GM12878 (cell line): ENCODE data around the gene BATF3. TPM values are rescaled to one million over a fixed set of nuclear protein-coding genes. Genes with fewer than 3 reads are reported as not detected.

Experiments
- ATAC-seq: fragments of 200-7000 bp; cut with Tn5 transposase; 3 replicates; pipeline ENCODE4 v1.9.1; 2020; ENCODE audit warnings: mild to moderate bottlenecking, moderate library complexity
- BruUV-seq: library from RNA; stranded (reverse); fragments of 400-500 nt; replicated peaks from 2 replicates; lab custom pipeline; 2021; lab: Mats Ljungman, UMichigan
- CTCF ChIA-PET: fragments of 300-600 bp; sonication (Branson Sonifier 250); formaldehyde crosslinking; extraction: SDS; loops from one replicate; lab custom pipeline; 2021; ENCODE audit warnings: inconsistent platforms; lab: Yijun Ruan, JAX
- POLR2A ChIA-PET: fragments of 350-600 bp; formaldehyde crosslinking; extraction: SDS; loops from one replicate; lab custom pipeline; 2021; ENCODE audit warnings: inconsistent platforms; lab: Charles Lee
- RAD21 ChIA-PET: fragments of 300-600 bp; sonication (Branson Sonifier 250); formaldehyde crosslinking; loops from one replicate; lab custom pipeline; 2023; ENCODE audit warnings: antibody characterized with exemption; ENCODE audit not compliant: unreplicated experiment; lab: Charles Lee
- SMC1A ChIA-PET: fragments of 300-600 bp; sonication (Branson Sonifier 250); formaldehyde crosslinking; loops from one replicate; lab custom pipeline; 2023; ENCODE audit not compliant: unreplicated experiment, uncharacterized antibody; lab: Charles Lee
- DNase-seq: peaks from one replicate; pipeline ENCODE4 v3.0.0-alpha.2; 2011; ENCODE audit warnings: low read depth, low spot score
- FAIRE-seq: peaks from 3 replicates; lab custom pipeline; 2011; peaks lifted over from hg19 to GRCh38; lab: Jason Lieb, UNC
- H2AFZ ChIP-seq: 2 replicates; pipeline ENCODE4 v1.6.0; 2011; ENCODE audit warnings: low read depth, low read length, control low read depth; ENCODE audit not compliant: control insufficient read depth
- H3K27ac ChIP-seq: 2 replicates; pipeline ENCODE4 v1.5.1; 2011; ENCODE audit warnings: control low read depth; ENCODE audit not compliant: control insufficient read depth, insufficient read depth
- H3K27me3 ChIP-seq, 2 experiments: replicated peaks in 1 of 2; 2 replicates each; pipeline versions ENCODE4 v1.6.0 to v1.6.1; 2011; ENCODE audit warnings: low read length in 1 of 2; ENCODE audit not compliant: control insufficient read depth in 2 of 2, insufficient read depth in 2 of 2
- H3K36me3 ChIP-seq, 2 experiments: 2 replicates each; pipeline ENCODE4 v1.5.1; 2011; ENCODE audit warnings: low read length in 1 of 2; ENCODE audit not compliant: control insufficient read depth in 2 of 2, insufficient read depth in 2 of 2
- H3K4me1 ChIP-seq: 2 replicates; pipeline ENCODE4 v1.6.1; 2011; ENCODE audit warnings: mild to moderate bottlenecking, low read length, moderate library complexity, mixed read lengths; ENCODE audit not compliant: control insufficient read depth, insufficient read depth
- H3K4me2 ChIP-seq: 2 replicates; pipeline ENCODE4 v1.6.0; 2011; ENCODE audit warnings: control low read depth; ENCODE audit not compliant: control insufficient read depth, insufficient read depth
- H3K4me3 ChIP-seq: fragments of 200-600 bp; sonication (generic); 2 replicates; pipeline ENCODE4 v1.5.1; 2016
- H3K79me2 ChIP-seq: 2 replicates; pipeline ENCODE4 v1.6.0; 2011; ENCODE audit warnings: low read length; ENCODE audit not compliant: control insufficient read depth, insufficient read depth
- H3K9ac ChIP-seq: 2 replicates; pipeline ENCODE4 v1.8.0; 2011; ENCODE audit warnings: low read length, control low read depth, mixed read lengths; ENCODE audit not compliant: control insufficient read depth, insufficient read depth
- H3K9me3 ChIP-seq: replicated peaks from 3 replicates; pipeline ENCODE4 v1.5.1; 2011; ENCODE audit warnings: mild to moderate bottlenecking, low read length; ENCODE audit not compliant: control insufficient read depth, insufficient read depth
- H4K20me1 ChIP-seq: 2 replicates; pipeline ENCODE4 v1.6.0; 2011; ENCODE audit not compliant: control insufficient read depth, insufficient read depth
- BHLHE40 ChIP-seq, 2 experiments: fragments of 450-650 bp in 1 of 2; IDR thresholded peaks; 2 replicates each; pipeline ENCODE4 v1.6.1; 2011 to 2017; ENCODE audit warnings: low read depth in 2 of 2, borderline replicate concordance in 1 of 2, improper control_type of control experiment in 1 of 2, low read length in 1 of 2, mild to moderate bottlenecking in 1 of 2
- CHD2 ChIP-seq: IDR thresholded peaks from 2 replicates; pipeline ENCODE4 v1.6.1; 2011; ENCODE audit warnings: low read depth, low read length, improper control_type of control experiment, borderline replicate concordance
- HDAC6 ChIP-seq: fragments of 200-600 bp; sonication (generic); IDR thresholded peaks from one replicate; pipeline ENCODE4 v1.8.0; 2017; ENCODE audit warnings: antibody characterized with exemption; ENCODE audit not compliant: unreplicated experiment
- IRF4 ChIP-seq: IDR thresholded peaks from 2 replicates; pipeline ENCODE4 v1.6.1; 2011; ENCODE audit warnings: low read depth, low read length
- JUND ChIP-seq: IDR thresholded peaks from 2 replicates; pipeline ENCODE4 v1.6.1; 2012; ENCODE audit warnings: low read depth, mild to moderate bottlenecking, low read length, improper control_type of control experiment, moderate library complexity
- MAX ChIP-seq: IDR thresholded peaks from 2 replicates; pipeline ENCODE4 v1.6.1; 2012; ENCODE audit warnings: low read depth, low read length, improper control_type of control experiment
- MTA3 ChIP-seq: IDR thresholded peaks from 2 replicates; pipeline ENCODE4 v1.6.1; 2012; ENCODE audit warnings: low read length, inconsistent platforms, borderline replicate concordance
- TBL1XR1 ChIP-seq: IDR thresholded peaks from 2 replicates; pipeline ENCODE4 v1.6.1; 2012; ENCODE audit warnings: low read depth, low read length, improper control_type of control experiment
- ZNF384 ChIP-seq: IDR thresholded peaks from 2 replicates; pipeline ENCODE4 v1.6.1; 2012; ENCODE audit warnings: low read depth, mild to moderate bottlenecking, low read length, improper control_type of control experiment, borderline replicate concordance
- ZSCAN29 ChIP-seq: fragments of 450-650 bp; IDR thresholded peaks from 2 replicates; pipeline ENCODE4 v1.6.1; 2017; ENCODE audit warnings: mild to moderate bottlenecking, moderate library complexity
- ZZZ3 ChIP-seq: IDR thresholded peaks from 2 replicates; pipeline ENCODE4 v1.6.1; 2011; ENCODE audit warnings: low read depth; ENCODE audit not compliant: control insufficient read depth, insufficient read length
- WGBS: methylation state at CpG from one replicate; pipeline ENCODE4 v1.1.6; 2016; ENCODE audit warnings: low lambda C conversion rate; ENCODE audit not compliant: insufficient replicate concordance, insufficient coverage; ENCODE audit errors: missing lambda C conversion rate; 5-methylcytosine and 5-hydroxymethylcytosine counted together
- in situ Hi-C: fragments of 300-500 bp; cut with MboI; formaldehyde crosslinking; loops from 9 replicates; pipeline ENCODE4 v1.14.3; 2018; ENCODE audit warnings: mixed read lengths
- intact Hi-C: fragments of 100-400 bp; cut with micrococcal nuclease; formaldehyde crosslinking; loops from one replicate; pipeline ENCODE4 v1.14.2; 2022; ENCODE audit not compliant: unreplicated experiment
- polyA plus RNA-seq, 11 experiments: library from polyadenylated mRNA; depleted of rRNA in 4 of 11; unstranded in 6 of 11; stranded (reverse) in 5 of 11; fragments of >200 nt; fragmentation: Nextera tagmentation in 4 of 11; fragmentation: Illumina TruSeq in 1 of 11; extraction: Ambion mirVana in 4 of 11; extraction: Trizol in 1 of 11; gene quantifications; 1 replicate in 1 of 11; 2 replicates in 10 of 11; pipeline versions ENCODE4 v1.2.1 to v1.2.3, GENCODE V29; 2011 to 2016; ENCODE audit warnings: inconsistent platforms in 2 of 11, missing spikeins in 2 of 11, low read depth in 1 of 11
- total RNA-seq, 4 experiments: library from RNA; depleted of rRNA in 3 of 4; stranded (reverse); fragments of >200 nt in 3 of 4; fragmentation: Illumina TruSeq in 1 of 4; extraction: Trizol in 1 of 4; gene quantifications; 2 replicates each; pipeline versions ENCODE4 v1.2.1 to v1.2.3, GENCODE V29; 2013 to 2021
- TF ChIP-seq, protein P1 (sequence below): fragments of 150-350 bp; IDR thresholded peaks from 2 replicates; pipeline ENCODE4 v1.6.1; 2014; ENCODE audit warnings: mild to moderate bottlenecking, low read depth, low read length
- TF ChIP-seq, protein P2 (sequence below): fragments of 450-650 bp; IDR thresholded peaks from 2 replicates; pipeline ENCODE4 v1.6.1; 2017; ENCODE audit warnings: mild to moderate bottlenecking, moderate library complexity

Gene BATF3
- total and polyA plus RNA-seq, 10 of the 15 experiments (the other 5 are each of a cell fraction or from before 2014, with no cell fraction given): 11.1 to 56.8 (median 30.8) TPM

GRCh38 chr1:212727386-212728181 lies 27.9 kb upstream of the BATF3 start:
- H3K9ac ChIP-seq: no peak overlapping the region
- no peaks in the 10 kb centered on the region for H3K27me3 ChIP-seq
- no peaks in the 10 kb centered on the region for H3K79me2 ChIP-seq
- peaks cover 9% of the 10 kb centered on the region for H3K4me1 ChIP-seq
- no peak overlapping the region for H2AFZ ChIP-seq
- BruUV-seq: no TSS peak
- ChIA-PET CTCF (interaction anchor here (0.7 to 3.8 kb wide), 4 partner anchors 11 to 58 kb away, joined by 3 to 12 read pairs (median 3); no protein-coding TSS in a partner anchor), POLR2A (interaction anchor here (1.1 kb wide), 1 partner anchor 9 kb away, joined by 4 read pairs; no protein-coding TSS in a partner anchor), SMC1A (interaction anchor here (0.8 to 1.2 kb wide), 2 partner anchors 13 to 55 kb away, joined by 3 read pairs; no protein-coding TSS in a partner anchor), RAD21 (no interaction called here)
- ATAC-seq (no peak), DNase-seq (no peak), FAIRE-seq (no peak)
- no peaks in the 10 kb centered on the region; the same call in 2 of the 3 replicates for H3K9me3 ChIP-seq
- in situ Hi-C loops (no loop called here), intact Hi-C loops (no loop called here)
- H3K27ac ChIP-seq: no peak overlapping the region
- H3K4me3 ChIP-seq: no peak overlapping the region
- no peak overlapping the region for H3K4me2 ChIP-seq
- H3K36me3 ChIP-seq: peaks cover 0 to 3% of the 10 kb centered on the region in 2 experiments; a peak in 2 of 4 replicates
- no peaks in the 10 kb centered on the region for H4K20me1 ChIP-seq
- WGBS: 73% methylated on average over 13 of the region's 13 CpGs
- TF ChIP-seq BHLHE40 (IDR thresholded peaks at IDR 0.05; ENCODE audit: borderline replicate concordance in 1 of 2, low read depth in 2 of 2, low read length in 1 of 2) (no peak), ZZZ3 (no peak), HDAC6 (no peak), JUND (no peak), CHD2 (no peak), MTA3 (no peak), TBL1XR1 (no peak), IRF4 (no peak), ZNF384 (no peak), ZSCAN29 (no peak), MAX (no peak)
- TF ChIP-seq, protein P1, sequence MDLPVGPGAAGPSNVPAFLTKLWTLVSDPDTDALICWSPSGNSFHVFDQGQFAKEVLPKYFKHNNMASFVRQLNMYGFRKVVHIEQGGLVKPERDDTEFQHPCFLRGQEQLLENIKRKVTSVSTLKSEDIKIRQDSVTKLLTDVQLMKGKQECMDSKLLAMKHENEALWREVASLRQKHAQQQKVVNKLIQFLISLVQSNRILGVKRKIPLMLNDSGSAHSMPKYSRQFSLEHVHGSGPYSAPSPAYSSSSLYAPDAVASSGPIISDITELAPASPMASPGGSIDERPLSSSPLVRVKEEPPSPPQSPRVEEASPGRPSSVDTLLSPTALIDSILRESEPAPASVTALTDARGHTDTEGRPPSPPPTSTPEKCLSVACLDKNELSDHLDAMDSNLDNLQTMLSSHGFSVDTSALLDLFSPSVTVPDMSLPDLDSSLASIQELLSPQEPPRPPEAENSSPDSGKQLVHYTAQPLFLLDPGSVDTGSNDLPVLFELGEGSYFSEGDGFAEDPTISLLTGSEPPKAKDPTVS: no peak
- TF ChIP-seq, protein P2, sequence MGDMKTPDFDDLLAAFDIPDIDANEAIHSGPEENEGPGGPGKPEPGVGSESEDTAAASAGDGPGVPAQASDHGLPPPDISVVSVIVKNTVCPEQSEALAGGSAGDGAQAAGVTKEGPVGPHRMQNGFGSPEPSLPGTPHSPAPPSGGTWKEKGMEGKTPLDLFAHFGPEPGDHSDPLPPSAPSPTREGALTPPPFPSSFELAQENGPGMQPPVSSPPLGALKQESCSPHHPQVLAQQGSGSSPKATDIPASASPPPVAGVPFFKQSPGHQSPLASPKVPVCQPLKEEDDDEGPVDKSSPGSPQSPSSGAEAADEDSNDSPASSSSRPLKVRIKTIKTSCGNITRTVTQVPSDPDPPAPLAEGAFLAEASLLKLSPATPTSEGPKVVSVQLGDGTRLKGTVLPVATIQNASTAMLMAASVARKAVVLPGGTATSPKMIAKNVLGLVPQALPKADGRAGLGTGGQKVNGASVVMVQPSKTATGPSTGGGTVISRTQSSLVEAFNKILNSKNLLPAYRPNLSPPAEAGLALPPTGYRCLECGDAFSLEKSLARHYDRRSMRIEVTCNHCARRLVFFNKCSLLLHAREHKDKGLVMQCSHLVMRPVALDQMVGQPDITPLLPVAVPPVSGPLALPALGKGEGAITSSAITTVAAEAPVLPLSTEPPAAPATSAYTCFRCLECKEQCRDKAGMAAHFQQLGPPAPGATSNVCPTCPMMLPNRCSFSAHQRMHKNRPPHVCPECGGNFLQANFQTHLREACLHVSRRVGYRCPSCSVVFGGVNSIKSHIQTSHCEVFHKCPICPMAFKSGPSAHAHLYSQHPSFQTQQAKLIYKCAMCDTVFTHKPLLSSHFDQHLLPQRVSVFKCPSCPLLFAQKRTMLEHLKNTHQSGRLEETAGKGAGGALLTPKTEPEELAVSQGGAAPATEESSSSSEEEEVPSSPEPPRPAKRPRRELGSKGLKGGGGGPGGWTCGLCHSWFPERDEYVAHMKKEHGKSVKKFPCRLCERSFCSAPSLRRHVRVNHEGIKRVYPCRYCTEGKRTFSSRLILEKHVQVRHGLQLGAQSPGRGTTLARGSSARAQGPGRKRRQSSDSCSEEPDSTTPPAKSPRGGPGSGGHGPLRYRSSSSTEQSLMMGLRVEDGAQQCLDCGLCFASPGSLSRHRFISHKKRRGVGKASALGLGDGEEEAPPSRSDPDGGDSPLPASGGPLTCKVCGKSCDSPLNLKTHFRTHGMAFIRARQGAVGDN: no peak
